Endometrium (tissue), 2 donors: ENCODE results near the gene NEK6.
"Not testable (repeated sequence)": the region's sequence is repeated elsewhere in the genome, so short reads cannot be mapped to it uniquely, and the experiment has no call there.

Experiments used
- FAIRE-seq: peaks from 2 replicates; lab custom pipeline; 2012; peaks lifted over from hg19 to GRCh38; lab: Jason Lieb, UNC
- donor health status: control.
- donor health status: control.

Gene NEK6

GRCh38 chr9:124228516-124228915 is 29.2 kb upstream of the NEK6 start:
- FAIRE-seq: no peak

- FAIRE-seq: no peak
Measured at GRCh38 chr9:124231095-124231737, 26.5 kb upstream of the NEK6 start.

- no peak for FAIRE-seq
Measured at GRCh38 chr9:124238546-124239140, 19.1 kb upstream of the NEK6 start.

- no peak for FAIRE-seq
Measured at GRCh38 chr9:124239249-124240073, 18.3 kb upstream of the NEK6 start.

- no peak for FAIRE-seq
Measured at GRCh38 chr9:124242331-124243194, 15.2 kb upstream of the NEK6 start.

- not testable (repeated sequence) for FAIRE-seq
Measured at GRCh38 chr9:124247393-124247792, 10.4 kb upstream of the NEK6 start.

- FAIRE-seq: no peak
Measured at GRCh38 chr9:124248066-124248465, 9.7 kb upstream of the NEK6 start.

GRCh38 chr9:124248960-124249359 is 8.8 kb upstream of the NEK6 start:
- FAIRE-seq: no peak

- no peak for FAIRE-seq
Measured at GRCh38 chr9:124251204-124251603, 6.5 kb upstream of the NEK6 start.

GRCh38 chr9:124251605-124252378 is 6.0 kb upstream of the NEK6 start:
- no peak for FAIRE-seq

GRCh38 chr9:124252878-124253277 is 4.9 kb upstream of the NEK6 start:
- not testable (repeated sequence) for FAIRE-seq

GRCh38 chr9:124254261-124254682 is 3.5 kb upstream of the NEK6 start:
- FAIRE-seq: no peak

- no peak for FAIRE-seq
Measured at GRCh38 chr9:124255222-124255621, 2.5 kb upstream of the NEK6 start.

GRCh38 chr9:124256517-124257069 is 1.2 kb upstream of the NEK6 start:
- no peak for FAIRE-seq

GRCh38 chr9:124257070-124257843 is 492 bp upstream of the NEK6 start:
- no peak for FAIRE-seq

- no peak for FAIRE-seq
Measured at GRCh38 chr9:124258607-124259157, 933 bp downstream of the NEK6 start.

GRCh38 chr9:124259158-124259808 is 1.5 kb downstream of the NEK6 start:
- FAIRE-seq: no peak

GRCh38 chr9:124260769-124261603 is 3.2 kb downstream of the NEK6 start:
- FAIRE-seq: no peak
